Measurements from ENCODE around the gene AMIGO3.
"Not testable (repeated sequence)": the region's sequence is repeated elsewhere in the genome, so short reads cannot be mapped to it uniquely, and the experiment has no call there.

The AMIGO3 gene, protein sequence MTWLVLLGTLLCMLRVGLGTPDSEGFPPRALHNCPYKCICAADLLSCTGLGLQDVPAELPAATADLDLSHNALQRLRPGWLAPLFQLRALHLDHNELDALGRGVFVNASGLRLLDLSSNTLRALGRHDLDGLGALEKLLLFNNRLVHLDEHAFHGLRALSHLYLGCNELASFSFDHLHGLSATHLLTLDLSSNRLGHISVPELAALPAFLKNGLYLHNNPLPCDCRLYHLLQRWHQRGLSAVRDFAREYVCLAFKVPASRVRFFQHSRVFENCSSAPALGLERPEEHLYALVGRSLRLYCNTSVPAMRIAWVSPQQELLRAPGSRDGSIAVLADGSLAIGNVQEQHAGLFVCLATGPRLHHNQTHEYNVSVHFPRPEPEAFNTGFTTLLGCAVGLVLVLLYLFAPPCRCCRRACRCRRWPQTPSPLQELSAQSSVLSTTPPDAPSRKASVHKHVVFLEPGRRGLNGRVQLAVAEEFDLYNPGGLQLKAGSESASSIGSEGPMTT

GRCh38 chr3:49719214-49719884 lies at the start of gene AMIGO3:
Gene AMIGO3 (minus strand): TSS chr3:49719684. CDS start chr3:49719465, 219 bp downstream.
- peak; percentile 86 for DNase-seq (ENCODE audit: low read depth)

DNA sequence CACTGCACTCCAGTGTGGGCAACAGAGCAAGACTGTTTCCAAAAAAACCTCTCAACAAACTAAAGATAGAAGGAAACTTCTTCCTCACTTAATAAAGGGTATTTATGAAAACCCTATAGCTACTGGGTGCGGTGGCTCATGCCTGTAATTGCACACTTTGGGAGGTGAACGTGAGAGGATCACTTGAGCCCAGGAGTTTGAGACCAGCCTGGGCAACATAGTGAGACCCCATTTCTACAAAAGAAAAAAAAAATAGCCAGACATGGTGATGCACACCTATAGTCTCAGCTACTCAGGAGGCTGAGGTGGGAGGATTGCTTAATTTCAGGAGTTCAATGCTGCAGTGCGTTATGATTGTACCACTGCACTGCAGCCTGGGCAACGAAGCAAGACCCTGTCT lies 44.5 kb upstream of the AMIGO3 start:
- no peak for DNase-seq (ENCODE audit: low read depth)

DNA sequence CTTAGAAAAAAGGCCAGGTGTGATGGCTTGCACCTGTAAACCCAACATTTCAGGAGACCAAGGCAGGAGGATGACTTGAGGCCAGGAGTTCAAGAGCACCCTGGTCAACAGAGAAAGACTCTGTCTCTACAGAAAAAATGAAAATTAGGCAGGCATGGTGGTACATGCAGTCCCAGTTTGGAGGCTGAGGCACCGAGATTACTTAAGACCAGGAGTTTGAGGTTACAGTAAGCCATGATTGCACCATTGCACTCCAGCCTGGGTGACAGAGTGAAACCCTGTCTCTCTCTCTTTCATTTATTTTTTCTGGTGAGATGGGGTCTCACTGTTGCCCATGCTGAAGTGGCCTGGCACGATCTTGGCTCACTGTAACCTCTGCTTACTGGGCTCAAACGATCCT lies 42.2 kb upstream of the AMIGO3 start:
- DNase-seq (ENCODE audit: low read depth): no peak

DNA sequence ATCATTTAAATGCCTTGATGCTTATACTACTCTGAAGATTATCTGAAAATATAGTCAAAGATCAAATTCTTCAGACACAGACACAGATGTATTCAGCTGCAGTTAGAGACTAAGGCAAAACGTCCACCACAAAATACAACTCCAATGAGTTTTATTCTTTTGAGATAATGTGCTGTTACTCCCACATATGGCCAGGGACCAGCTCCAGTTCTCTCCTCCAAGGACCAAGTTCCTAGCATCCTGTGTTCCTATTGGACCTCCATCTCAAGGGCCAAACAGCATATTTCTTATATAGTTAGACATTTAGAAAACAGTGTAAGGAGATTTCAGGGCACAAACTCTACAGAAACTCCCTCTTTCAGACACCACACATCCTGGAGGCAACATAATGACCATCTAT lies 39.7 kb upstream of the AMIGO3 start:
- DNase-seq (ENCODE audit: low read depth): no peak

DNA sequence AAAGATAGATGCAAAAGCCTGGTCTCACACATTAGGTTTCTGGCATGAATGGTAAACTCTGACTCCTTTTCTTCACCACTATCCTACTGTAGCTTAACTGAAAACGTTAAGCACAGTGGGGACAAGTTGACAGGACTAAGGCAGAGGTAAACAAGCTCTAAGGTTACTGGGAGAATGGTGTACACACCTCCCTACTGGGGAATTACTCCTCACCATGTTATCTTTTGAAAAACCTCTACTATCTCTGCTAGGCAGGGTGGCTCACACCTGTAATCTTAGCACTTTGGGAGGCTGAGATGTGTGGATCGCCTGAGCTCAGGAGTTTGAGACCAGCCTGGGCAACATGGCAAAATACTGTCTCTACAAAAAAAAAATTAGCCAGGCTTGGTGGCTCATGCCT lies 37.7 kb upstream of the AMIGO3 start:
- DNase-seq (ENCODE audit: low read depth): no peak

GRCh38 chr3:49756036-49756435 lies 36.6 kb upstream of the AMIGO3 start:
- DNase-seq (ENCODE audit: low read depth): no peak

DNA sequence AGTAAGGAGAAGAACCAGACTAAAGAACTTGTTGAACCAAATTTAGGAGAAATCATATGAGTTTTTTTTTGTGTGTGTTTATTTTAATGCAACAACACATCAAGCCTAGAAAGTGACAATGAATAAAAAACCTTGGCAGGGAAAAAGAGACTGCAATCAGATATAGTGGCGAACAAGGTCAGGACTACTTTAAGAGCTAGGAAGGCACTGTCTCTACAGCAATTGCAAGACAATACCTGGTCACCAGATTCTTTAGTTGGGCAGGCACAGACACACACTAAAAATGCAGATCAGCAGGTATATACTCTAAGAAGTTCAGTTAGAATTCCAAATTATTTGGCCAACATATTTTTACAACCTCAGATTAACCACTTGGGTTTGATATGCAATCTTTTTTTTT lies 35.1 kb upstream of the AMIGO3 start:
- no peak for DNase-seq (ENCODE audit: low read depth)

- no peak for DNase-seq (ENCODE audit: low read depth)
Measured at GRCh38 chr3:49751501-49751900, 32.0 kb upstream of the AMIGO3 start.

- no peak for DNase-seq (ENCODE audit: low read depth)
Measured at GRCh38 chr3:49750056-49750455, 30.6 kb upstream of the AMIGO3 start.

DNA sequence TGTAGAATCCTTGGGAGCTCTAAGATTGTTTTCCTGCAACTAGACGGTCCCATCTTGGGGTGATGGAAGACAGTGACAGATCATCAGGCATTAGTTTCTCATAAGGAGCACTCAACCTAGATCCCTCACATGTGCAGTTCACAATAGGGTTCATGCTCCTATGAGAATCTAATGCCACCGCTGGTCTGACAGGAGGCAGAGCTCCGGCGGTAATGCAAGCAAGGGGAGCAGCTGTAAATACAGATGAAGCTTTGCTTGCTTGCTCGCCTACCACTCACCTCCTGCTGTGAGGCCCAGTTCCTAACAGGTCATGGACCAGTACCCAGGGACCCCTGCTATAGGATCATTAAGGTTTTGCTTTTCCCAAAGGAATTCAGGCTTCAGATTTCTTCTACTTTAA lies 29.4 kb upstream of the AMIGO3 start:
- not testable (repeated sequence) for DNase-seq (ENCODE audit: low read depth)

GRCh38 chr3:49747792-49748480 lies 28.5 kb upstream of the AMIGO3 start:
- DNase-seq (ENCODE audit: low read depth): no peak

- no peak for DNase-seq (ENCODE audit: low read depth)
Measured at GRCh38 chr3:49745986-49746385, 26.5 kb upstream of the AMIGO3 start.

GRCh38 chr3:49740427-49740826 lies 20.9 kb upstream of the AMIGO3 start:
- DNase-seq (ENCODE audit: low read depth): no peak

DNA sequence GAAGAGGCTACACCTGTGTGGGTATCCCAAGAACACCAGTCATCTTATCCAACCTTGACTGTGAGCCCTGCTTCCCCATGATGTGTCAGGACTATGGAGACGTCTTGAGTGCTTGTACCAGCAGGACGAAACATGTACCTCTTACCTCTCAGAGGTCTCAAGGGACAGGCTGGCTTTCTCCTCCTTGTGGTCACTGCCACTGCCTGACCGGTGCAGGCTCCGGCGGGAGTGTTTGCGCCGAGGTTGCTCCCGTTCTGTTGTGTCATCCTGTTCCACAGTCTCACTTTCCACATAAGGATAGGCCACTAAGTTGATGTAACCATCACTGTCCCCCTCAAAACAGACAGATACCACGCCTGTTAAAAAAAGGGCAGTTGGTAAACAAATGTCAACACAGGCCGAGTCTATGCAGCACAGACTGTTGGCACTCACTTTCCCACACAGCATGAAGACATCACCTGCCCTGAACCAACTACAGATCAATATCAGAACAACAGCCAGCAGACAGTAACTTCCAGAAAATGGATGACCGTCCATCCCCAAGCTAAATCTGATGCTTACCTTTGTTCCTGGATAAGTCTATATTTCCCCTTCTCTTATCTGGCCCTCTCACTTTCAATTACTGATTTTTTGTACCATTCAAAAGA lies 18.7 kb upstream of the AMIGO3 start:
- DNase-seq (ENCODE audit: low read depth): no peak

DNA sequence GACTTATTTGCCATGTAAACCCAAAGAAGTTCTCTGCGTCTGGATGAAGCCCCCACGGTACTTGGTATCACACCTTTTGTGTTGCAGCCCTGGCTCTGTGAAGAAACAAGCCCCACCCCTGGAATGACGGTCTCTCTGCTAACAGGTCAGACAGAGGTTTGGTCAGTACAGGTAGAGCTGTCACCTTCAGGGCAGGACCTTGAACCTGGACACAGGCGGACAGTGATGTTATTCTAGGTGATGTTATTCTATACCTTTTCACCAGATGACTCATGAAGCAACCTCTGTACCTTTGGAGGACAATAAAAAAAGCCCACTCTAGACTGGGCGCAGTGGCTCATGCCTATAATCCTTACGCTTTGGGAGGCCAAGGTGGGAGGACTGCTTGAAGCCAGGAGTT lies 15.3 kb upstream of the AMIGO3 start:
- no peak for DNase-seq (ENCODE audit: low read depth)

- no peak for DNase-seq (ENCODE audit: low read depth)
Measured at GRCh38 chr3:49733551-49733950, 14.1 kb upstream of the AMIGO3 start.

- DNase-seq (ENCODE audit: low read depth): no peak
Measured at GRCh38 chr3:49732597-49732996, 13.1 kb upstream of the AMIGO3 start.

DNA sequence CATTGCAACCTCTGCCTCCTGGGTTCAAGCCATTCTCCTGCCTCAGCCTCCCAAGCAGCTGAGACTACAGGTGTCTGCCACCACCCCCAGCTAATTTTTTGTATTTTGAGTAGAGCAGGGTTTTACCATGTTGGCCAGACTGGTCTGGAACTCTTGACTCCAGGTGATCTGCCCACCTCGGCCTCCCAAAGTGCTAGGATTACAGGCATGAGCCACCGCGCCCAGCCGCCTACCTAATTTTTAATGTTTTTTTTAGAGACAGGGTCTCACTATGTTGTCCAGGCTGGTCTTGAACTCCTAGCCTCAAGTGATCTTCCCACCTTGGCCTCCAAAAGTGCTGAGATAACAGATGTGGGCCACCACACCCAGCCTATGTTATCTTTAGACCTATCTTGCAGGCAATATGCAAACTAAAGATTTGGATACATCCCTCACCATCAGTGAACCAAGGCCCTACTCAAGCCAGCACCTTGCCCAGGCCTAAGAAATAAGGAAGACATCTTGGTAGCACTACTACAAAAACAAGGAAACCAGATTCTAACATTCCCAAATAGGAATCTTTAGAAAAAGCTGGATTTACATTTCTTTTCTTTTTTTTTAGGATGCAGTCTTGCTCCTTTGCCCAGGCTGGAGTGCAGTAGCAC lies 10.6 kb upstream of the AMIGO3 start:
- no peak for DNase-seq (ENCODE audit: low read depth)

- DNase-seq (ENCODE audit: low read depth): no peak
Measured at GRCh38 chr3:49727924-49728361, 8.5 kb upstream of the AMIGO3 start.

DNA sequence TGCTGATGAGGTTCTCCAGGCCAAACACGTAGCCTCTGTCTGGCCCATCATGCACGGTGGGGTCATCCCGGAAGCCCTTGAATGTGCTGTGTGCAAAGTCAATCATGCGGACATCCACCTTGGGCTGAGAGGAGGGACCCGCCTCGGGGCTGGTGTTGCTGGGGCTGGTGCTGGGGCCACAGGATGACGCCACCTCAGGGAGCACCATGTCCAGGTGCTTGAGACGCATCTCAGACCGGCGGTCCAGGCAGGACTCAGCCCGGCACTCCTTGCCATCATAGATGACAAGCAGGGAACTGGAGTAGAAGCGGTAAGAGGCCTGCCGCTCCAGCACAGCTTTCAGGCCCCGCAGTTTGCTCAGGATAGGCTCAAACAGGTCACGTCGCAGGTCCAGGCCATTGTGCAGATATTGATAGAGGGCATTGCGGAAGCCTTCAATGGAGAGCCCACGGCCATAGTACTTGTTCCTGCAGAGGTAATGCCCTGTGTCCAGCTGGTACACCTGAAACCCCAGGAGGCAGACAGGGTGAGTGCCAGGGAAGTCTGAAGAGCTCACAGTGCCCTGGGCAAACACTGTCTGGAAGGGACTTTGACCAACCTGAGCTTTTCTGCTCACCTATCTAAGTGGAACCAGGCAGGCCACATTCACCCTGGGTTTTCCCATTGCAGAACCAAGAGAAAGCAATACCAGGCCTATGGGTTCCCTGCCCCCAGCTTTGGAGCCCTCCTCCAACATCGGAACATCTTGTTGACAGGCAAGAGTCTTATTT lies 7.9 kb upstream of the AMIGO3 start:
- DNase-seq (ENCODE audit: low read depth): no peak

Data from GM04504 (cell line).